HG03378 (cell line): ENCODE data around the gene TRIM62.

Experiments
- ATAC-seq: cut with Tn5 transposase; IDR thresholded peaks from one replicate; pipeline ENCODE4 v1.9.1; 2021; ENCODE audit warnings: mild to moderate bottlenecking, moderate library complexity; ENCODE audit not compliant: unreplicated experiment

TRIM62 gene

GRCh38 chr1:33181921-33182341, at the start of gene TRIM62:
TSS of gene TRIM62 (minus strand) at chr1:33182043. CDS start at chr1:33181432, 611 bp downstream.
- no peak for ATAC-seq

- ATAC-seq = no peak
Observed at GRCh38 chr1:33231166-33231565, 49.3 kb upstream of the TRIM62 start.

GRCh38 chr1:33228935-33229487, 47.2 kb upstream of the TRIM62 start:
- ATAC-seq = no peak

GRCh38 chr1:33225586-33225985, 43.7 kb upstream of the TRIM62 start:
- no peak for ATAC-seq

GRCh38 chr1:33224166-33224707, 42.4 kb upstream of the TRIM62 start:
- no peak for ATAC-seq

GRCh38 chr1:33222381-33222780, 40.5 kb upstream of the TRIM62 start:
- ATAC-seq = no peak

GRCh38 chr1:33221385-33221758, 39.5 kb upstream of the TRIM62 start:
- ATAC-seq = no peak

GRCh38 chr1:33220676-33221384, 39.0 kb upstream of the TRIM62 start:
- ATAC-seq = no peak

- ATAC-seq = no peak
Observed at GRCh38 chr1:33219886-33220661, 38.2 kb upstream of the TRIM62 start.

- ATAC-seq = no peak
Observed at GRCh38 chr1:33211972-33212371, 30.1 kb upstream of the TRIM62 start.

GRCh38 chr1:33206340-33206739, 24.5 kb upstream of the TRIM62 start:
- no peak for ATAC-seq

- ATAC-seq = no peak
Observed at GRCh38 chr1:33195556-33195955, 13.7 kb upstream of the TRIM62 start.

- ATAC-seq = no peak
Observed at GRCh38 chr1:33191731-33192275, 10.0 kb upstream of the TRIM62 start.

GRCh38 chr1:33190701-33191100, 8.9 kb upstream of the TRIM62 start:
- no peak for ATAC-seq

GRCh38 chr1:33188572-33189275, 6.9 kb upstream of the TRIM62 start:
- no peak for ATAC-seq

GRCh38 chr1:33186936-33187335, 5.1 kb upstream of the TRIM62 start:
- no peak for ATAC-seq

GRCh38 chr1:33185541-33185940, 3.7 kb upstream of the TRIM62 start:
- ATAC-seq = no peak

- ATAC-seq = no peak
Observed at GRCh38 chr1:33183306-33183705, 1.5 kb upstream of the TRIM62 start.

GRCh38 chr1:33182896-33183295, 1.1 kb upstream of the TRIM62 start:
- ATAC-seq = no peak

- no peak for ATAC-seq
Observed at GRCh38 chr1:33182401-33182841, 578 bp upstream of the TRIM62 start.
